Muscle of arm (tissue), 12 donors: ENCODE measurements around the gene TPMT. TPM values are rescaled to one million over a fixed set of nuclear protein-coding genes. Genes with fewer than 3 reads are reported as not detected.

Experiments
- polyA plus RNA-seq, 12 donors: library from polyadenylated mRNA; unstranded; fragments of 120-200 nt; gene quantifications; one replicate each; pipeline ENCODE4 v1.2.1, GENCODE V29; 2013; ENCODE audit not compliant: insufficient read length in 12 of 12

TPMT gene
- polyA plus RNA-seq, 12 donors = 5.0 to 8.7 (median 6.5) TPM; not detected in 1

Other genes starting within 250 kb of the TPMT start
- 10 to 100 TPM in 11 of 12 donors, not detected in 1; 30.8 to 57.0 (median 39.7) TPM for gene KIF13A, start 167.4 kb downstream of the TPMT start, polyA plus RNA-seq
- 1 to 10 TPM in 10 of 12 donors, not detected in 2; 2.0 to 4.7 (median 2.6) TPM for gene NHLRC1, start 32.4 kb downstream of the TPMT start, polyA plus RNA-seq
- 10 to 100 TPM in 11 of 12 donors, not detected in 1; 26.7 to 34.7 (median 30.2) TPM for gene KDM1B, start 345 bp upstream of the TPMT start, polyA plus RNA-seq
- 100 to 1,000 TPM; 105 to 320 (median 140) TPM for gene DEK, start 109.5 kb upstream of the TPMT start, polyA plus RNA-seq
- 10 to 100 TPM in 7 of 12 donors, 1 to 10 TPM in 4, not detected in 1; 5.4 to 19.7 (median 10.7) TPM for gene RNF144B, start 232.3 kb upstream of the TPMT start, polyA plus RNA-seq